Lung (tissue), 12 donors: ENCODE data around the gene IGFBP7. TPM values are rescaled to one million over a fixed set of nuclear protein-coding genes. Genes with fewer than 3 reads are reported as not detected.

Experiments used
- ATAC-seq: fragments of 200-7000 bp; cut with Tn5 transposase; one replicate; pipeline ENCODE4 v1.9.1; 2020; ENCODE audit warnings: moderate number of reproducible peaks; ENCODE audit not compliant: insufficient read depth, low FRiP score
- DNase-seq, 3 donors: peaks; one replicate each; pipeline ENCODE4 v3.0.0-alpha.2; 2013 to 2017
- H3K27ac ChIP-seq, 2 donors: one replicate each; pipeline ENCODE4 v1.5.1; 2013; ENCODE audit warnings: mild to moderate bottlenecking in 2 of 2, moderate library complexity in 2 of 2, control low read depth in 1 of 2, inconsistent platforms in 1 of 2, low read depth in 1 of 2, low read length in 1 of 2
- H3K27me3 ChIP-seq, 3 donors: one replicate each; pipeline ENCODE4 v1.5.1; 2013; ENCODE audit warnings: low read length in 2 of 3; ENCODE audit not compliant: control insufficient read depth in 3 of 3, insufficient read depth in 3 of 3
- H3K36me3 ChIP-seq, 4 donors: one replicate each; pipeline ENCODE4 v1.5.1; 2013; ENCODE audit warnings: low read length in 4 of 4, mild to moderate bottlenecking in 1 of 4, moderate library complexity in 1 of 4; ENCODE audit not compliant: control insufficient read depth in 4 of 4, insufficient read depth in 4 of 4
- H3K4me1 ChIP-seq, 5 donors: one replicate each; pipeline ENCODE4 v1.5.1; 2013; ENCODE audit warnings: low read length in 5 of 5, mild to moderate bottlenecking in 2 of 5, moderate library complexity in 1 of 5; ENCODE audit not compliant: control insufficient read depth in 5 of 5, insufficient read depth in 5 of 5
- H3K4me3 ChIP-seq: one replicate; pipeline ENCODE4 v1.5.1; 2013; ENCODE audit warnings: mild to moderate bottlenecking, control low read depth, moderate library complexity
- H3K9ac ChIP-seq, 2 donors: one replicate each; pipeline ENCODE4 v1.5.1; 2013; ENCODE audit warnings: low read length in 2 of 2, control low read depth in 1 of 2; ENCODE audit not compliant: insufficient read depth in 1 of 2
- H3K9me3 ChIP-seq, 4 donors: one replicate each; pipeline ENCODE4 v1.5.1; 2013; ENCODE audit warnings: low read length in 3 of 4, mild to moderate bottlenecking in 1 of 4, moderate library complexity in 1 of 4; ENCODE audit not compliant: control insufficient read depth in 4 of 4, insufficient read depth in 3 of 4
- CTCF ChIP-seq: IDR thresholded peaks from 2 replicates; pipeline ENCODE4 v1.5.1; 2012; ENCODE audit warnings: mild to moderate bottlenecking; ENCODE audit errors: control extremely low read depth, extremely low read depth
- WGBS, 2 donors: extraction: QIAGEN DNeasy Blood & Tissue Kit; methylation state at CpG; one replicate each; pipeline ENCODE4 v1.1.7; 2013; 5-methylcytosine and 5-hydroxymethylcytosine counted together
- polyA plus RNA-seq, 2 donors: library from polyadenylated mRNA; stranded (reverse); fragments of 200-250 nt; gene quantifications; one replicate each; pipeline ENCODE4 v1.2.1, GENCODE V29; 2013
- total RNA-seq, 2 donors: library from RNA; depleted of rRNA in 1 of 2; stranded (reverse); fragments of >200 nt in 1 of 2; gene quantifications; one replicate each; pipeline ENCODE4 v1.2.1, GENCODE V29; 2014 to 2021
- donor health status: control.
- donor health status: control.
- donor health status: Bipolar disorder and iron deficiency.
- donor health status: healthy.
- donor health status: DM: yes; HTN: yes; CAD: no.

Gene IGFBP7
- total and polyA plus RNA-seq, 4 donors = 212 to 517 (median 399) TPM

GRCh38 chr4:57125996-57126395 lies 15.8 kb upstream of the IGFBP7 start:
- no peak overlapping the region for H3K9ac ChIP-seq
- H3K27ac ChIP-seq = no peak overlapping the region
- H3K27me3 ChIP-seq = no peaks in the 10 kb centered on the region
- H3K4me1 ChIP-seq = peaks cover 0 to 18% (median 0%) of the 10 kb centered on the region in 5 donors
- ATAC-seq = no peak
- peaks cover 0 to 8% (median under 1%) of the 10 kb centered on the region in 4 donors for H3K9me3 ChIP-seq
- TF ChIP-seq CTCF = no peak
- no peaks in the 10 kb centered on the region for H3K36me3 ChIP-seq
- DNase-seq = no peak
- no peak overlapping the region for H3K4me3 ChIP-seq

GRCh38 chr4:57124145-57124544 lies 14.0 kb upstream of the IGFBP7 start:
- no peak for TF ChIP-seq CTCF
- Histone ChIP-seq H3K9ac (no peak overlapping the region), H3K36me3 (no peaks in the 10 kb centered on the region), H3K9me3 (peaks cover 0 to 6% (median under 1%) of the 10 kb centered on the region in 4 donors), H3K27ac (no peak overlapping the region), H3K4me3 (no peak overlapping the region), H3K4me1 (peaks cover 0 to 25% (median 0%) of the 10 kb centered on the region in 5 donors), H3K27me3 (no peaks in the 10 kb centered on the region)
- ATAC-seq (no peak), DNase-seq (peak; percentile 78 to 97 (median 93))

GRCh38 chr4:57122959-57123358 lies 12.8 kb upstream of the IGFBP7 start:
- no peak for ATAC-seq
- Histone ChIP-seq H3K4me1 (peaks cover 0 to 31% (median 4%) of the 10 kb centered on the region in 5 donors), H3K36me3 (no peaks in the 10 kb centered on the region), H3K27ac (no peak overlapping the region), H3K27me3 (no peaks in the 10 kb centered on the region), H3K9ac (no peak overlapping the region), H3K9me3 (peaks cover 0 to 6% (median under 1%) of the 10 kb centered on the region in 4 donors), H3K4me3 (no peak overlapping the region)
- TF ChIP-seq CTCF = no peak
- no peak for DNase-seq
- WGBS, 2 donors = 80 to 92% methylated on average over 1 of the region's 1 CpG

- H3K9ac ChIP-seq = peak overlapping the region in 1 of 2 donors; percentile 16
- DNase-seq = peak; percentile 80 to 88 (median 81)
- WGBS, 2 donors = 41 to 61% methylated on average over 8 of the region's 8 CpGs
- H3K4me3 ChIP-seq = no peak overlapping the region
- peak; percentile 85 for ATAC-seq
- peak overlapping the region; percentile 77 to 84 for H3K27ac ChIP-seq
- H3K36me3 ChIP-seq = no peaks in the 10 kb centered on the region
- H3K4me1 ChIP-seq = peaks cover 0 to 33% (median 4%) of the 10 kb centered on the region in 5 donors
- no peaks in the 10 kb centered on the region for H3K27me3 ChIP-seq
- H3K9me3 ChIP-seq = peaks cover 0 to 2% (median 0%) of the 10 kb centered on the region in 4 donors
- no peak for TF ChIP-seq CTCF
Observed at GRCh38 chr4:57119054-57119651, 9.0 kb upstream of the IGFBP7 start.
